ENCODE results near the gene HIVEP1. TPM values are rescaled to one million over a fixed set of nuclear protein-coding genes. Genes with fewer than 3 reads are reported as not detected.

Gene HIVEP1
- total RNA-seq, 2 experiments from 2014 or later = 22.1 to 22.6 TPM

DNA sequence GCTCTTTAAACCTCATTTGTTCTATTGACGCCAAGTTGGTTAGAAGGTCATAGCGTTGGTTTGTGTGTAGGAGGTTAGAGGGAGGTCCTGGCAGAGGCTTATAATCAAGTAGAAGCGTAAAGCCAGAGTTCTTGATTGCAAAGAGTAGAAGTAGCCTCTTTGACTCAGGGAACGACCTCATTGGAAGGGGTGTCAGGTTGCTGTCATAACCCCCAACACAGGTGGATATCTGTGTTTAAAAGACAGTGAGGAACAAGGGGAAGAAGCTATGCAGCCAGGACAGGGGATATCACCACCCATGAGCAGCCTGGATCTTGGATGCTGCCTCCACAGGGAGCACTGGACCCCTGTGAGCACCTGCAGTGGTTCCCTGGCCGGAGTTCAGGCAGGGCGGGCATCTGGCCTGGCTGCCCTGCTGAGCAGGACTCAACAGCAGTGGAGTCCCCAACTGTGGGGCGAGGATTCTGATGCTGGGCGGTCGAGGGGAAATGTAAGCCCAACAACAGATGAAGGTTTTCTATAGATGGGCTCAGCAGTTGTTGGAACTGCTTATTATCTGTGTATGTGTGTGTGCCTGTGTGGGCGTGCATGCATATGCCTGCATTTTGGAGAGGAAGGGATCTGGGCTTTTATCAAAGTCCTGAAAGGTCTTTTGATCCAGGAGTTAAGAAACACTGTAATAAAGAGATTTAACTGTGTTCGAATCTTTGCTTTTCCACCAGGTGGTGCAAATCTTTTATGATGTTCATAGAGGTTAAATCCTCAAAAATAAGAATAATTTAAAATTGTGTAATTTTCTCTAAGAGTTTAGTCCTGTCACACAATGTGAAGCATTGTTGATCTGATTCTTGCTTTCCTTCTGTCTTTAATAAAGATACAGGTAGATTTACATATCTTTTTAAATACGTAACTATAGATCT, 27.7 kb downstream of the HIVEP1 start:
- peaks cover 18% of the 10 kb centered on the region for H3K4me1 ChIP-seq (ENCODE audit: insufficient read depth, low read length, poor library complexity, severe bottlenecking)
- H3K9me2 ChIP-seq (ENCODE audit: insufficient read depth, low read length) = no peaks in the 10 kb centered on the region
- H3K9me3 ChIP-seq (ENCODE audit: low read length) = peaks cover 3% of the 10 kb centered on the region; the same call in 1 of the 2 replicates
- TF ChIP-seq EZH2phosphoT487 (IDR thresholded peaks at IDR 0.05; ENCODE audit: borderline replicate concordance, low read depth, low read length) (no peak), CTCF (conservative IDR thresholded peaks at IDR 0.05; ENCODE audit: low read length) (peak; percentile 50)
- H3K36me3 ChIP-seq (ENCODE audit: insufficient read depth, low read length) = peaks cover 34% of the 10 kb centered on the region
- ChIA-PET POLR2A (no interaction called here), CTCF (ENCODE audit: unreplicated experiment) (no interaction called here)
- BruUV-seq (replicated peaks) = no TSS peak
- no peaks in the 10 kb centered on the region for H4K20me1 ChIP-seq (ENCODE audit: insufficient read depth, low read length)
- peaks cover 49% of the 10 kb centered on the region for H3K79me2 ChIP-seq (ENCODE audit: insufficient read depth, low read depth, low read length)
- no peak overlapping the region for H2AFZ ChIP-seq (ENCODE audit: low read length)
- no peak for DNase-seq (ENCODE audit: low spot score)
- no peak overlapping the region for H3K4me3 ChIP-seq (ENCODE audit: low read depth, low read length, poor library complexity, severe bottlenecking)
- intact Hi-C loops (cut with micrococcal nuclease; ENCODE audit: unreplicated experiment) = no loop called here
- H3K27ac ChIP-seq (ENCODE audit: low read depth, low read length, poor library complexity, severe bottlenecking) = no peak overlapping the region
- H3K4me2 ChIP-seq (ENCODE audit: low read length) = no peak overlapping the region

DNA sequence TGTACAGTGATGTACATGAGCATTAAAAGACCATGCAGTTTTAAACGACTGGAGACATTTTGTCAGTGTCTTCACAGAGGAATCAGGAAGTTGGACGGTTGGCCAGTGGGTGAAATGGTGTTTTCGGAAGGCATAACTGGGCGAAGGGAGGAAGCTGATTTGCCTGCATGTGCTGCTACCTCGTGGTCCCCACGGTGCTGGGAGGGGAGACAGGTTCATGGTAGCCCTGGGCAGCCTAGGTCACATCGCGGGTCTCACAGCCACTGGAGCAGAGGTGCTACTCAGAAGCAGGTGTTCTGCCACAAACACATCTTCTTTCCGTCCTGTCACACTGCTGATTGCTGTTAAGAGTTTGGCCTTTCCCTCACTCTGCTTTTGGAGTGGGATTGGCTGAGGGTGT, 35.2 kb downstream of the HIVEP1 start:
- Histone ChIP-seq H3K4me3 (ENCODE audit: low read depth, low read length, poor library complexity, severe bottlenecking) (peak overlapping the region; percentile 9), H3K9me3 (ENCODE audit: low read length) (peaks cover 7% of the 10 kb centered on the region; the same call in 1 of the 2 replicates)

More for the DNA sequence above, 35.2 kb downstream of the HIVEP1 start:
- DNase-seq (ENCODE audit: low spot score) = peak; percentile 70
- Histone ChIP-seq H3K4me2 (ENCODE audit: low read length) (peak overlapping the region; percentile 65), H3K9me2 (ENCODE audit: insufficient read depth, low read length) (no peaks in the 10 kb centered on the region), H4K20me1 (ENCODE audit: insufficient read depth, low read length) (no peaks in the 10 kb centered on the region), H2AFZ (ENCODE audit: low read length) (peak overlapping the region; percentile 49), H3K36me3 (ENCODE audit: insufficient read depth, low read length) (peaks cover 28% of the 10 kb centered on the region), H3K27ac (ENCODE audit: low read depth, low read length, poor library complexity, severe bottlenecking) (peak overlapping the region; percentile 55), H3K4me1 (ENCODE audit: insufficient read depth, low read length, poor library complexity, severe bottlenecking) (peaks cover 64% of the 10 kb centered on the region), H3K79me2 (ENCODE audit: insufficient read depth, low read depth, low read length) (peaks cover 57% of the 10 kb centered on the region; the same call in 1 of the 2 replicates)
- intact Hi-C loops (cut with micrococcal nuclease; ENCODE audit: unreplicated experiment) = no loop called here
- ChIA-PET CTCF (ENCODE audit: unreplicated experiment) (no interaction called here), POLR2A (interaction anchor here (0.9 to 1.0 kb wide), 2 partner anchors 19 to 38 kb away, joined by 3 read pairs; no protein-coding TSS in a partner anchor)
- BruUV-seq (replicated peaks) = no TSS peak
- TF ChIP-seq CTCF (conservative IDR thresholded peaks at IDR 0.05; ENCODE audit: low read length) (no peak), EZH2phosphoT487 (IDR thresholded peaks at IDR 0.05; ENCODE audit: borderline replicate concordance, low read depth, low read length) (no peak)
